HG03520 (cell line): Measurements from ENCODE around the gene MIER3.
"Not testable (repeated sequence)": the region's sequence is repeated elsewhere in the genome, so short reads cannot be mapped to it uniquely, and the experiment has no call there.

ENCODE experiments used
- ATAC-seq: cut with Tn5 transposase; IDR thresholded peaks from one replicate; pipeline ENCODE4 v1.9.1; 2021; ENCODE audit warnings: mild to moderate bottlenecking, moderate library complexity; ENCODE audit not compliant: unreplicated experiment

Gene MIER3, protein sequence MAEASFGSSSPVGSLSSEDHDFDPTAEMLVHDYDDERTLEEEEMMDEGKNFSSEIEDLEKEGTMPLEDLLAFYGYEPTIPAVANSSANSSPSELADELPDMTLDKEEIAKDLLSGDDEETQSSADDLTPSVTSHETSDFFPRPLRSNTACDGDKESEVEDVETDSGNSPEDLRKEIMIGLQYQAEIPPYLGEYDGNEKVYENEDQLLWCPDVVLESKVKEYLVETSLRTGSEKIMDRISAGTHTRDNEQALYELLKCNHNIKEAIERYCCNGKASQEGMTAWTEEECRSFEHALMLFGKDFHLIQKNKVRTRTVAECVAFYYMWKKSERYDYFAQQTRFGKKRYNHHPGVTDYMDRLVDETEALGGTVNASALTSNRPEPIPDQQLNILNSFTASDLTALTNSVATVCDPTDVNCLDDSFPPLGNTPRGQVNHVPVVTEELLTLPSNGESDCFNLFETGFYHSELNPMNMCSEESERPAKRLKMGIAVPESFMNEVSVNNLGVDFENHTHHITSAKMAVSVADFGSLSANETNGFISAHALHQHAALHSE

DNA sequence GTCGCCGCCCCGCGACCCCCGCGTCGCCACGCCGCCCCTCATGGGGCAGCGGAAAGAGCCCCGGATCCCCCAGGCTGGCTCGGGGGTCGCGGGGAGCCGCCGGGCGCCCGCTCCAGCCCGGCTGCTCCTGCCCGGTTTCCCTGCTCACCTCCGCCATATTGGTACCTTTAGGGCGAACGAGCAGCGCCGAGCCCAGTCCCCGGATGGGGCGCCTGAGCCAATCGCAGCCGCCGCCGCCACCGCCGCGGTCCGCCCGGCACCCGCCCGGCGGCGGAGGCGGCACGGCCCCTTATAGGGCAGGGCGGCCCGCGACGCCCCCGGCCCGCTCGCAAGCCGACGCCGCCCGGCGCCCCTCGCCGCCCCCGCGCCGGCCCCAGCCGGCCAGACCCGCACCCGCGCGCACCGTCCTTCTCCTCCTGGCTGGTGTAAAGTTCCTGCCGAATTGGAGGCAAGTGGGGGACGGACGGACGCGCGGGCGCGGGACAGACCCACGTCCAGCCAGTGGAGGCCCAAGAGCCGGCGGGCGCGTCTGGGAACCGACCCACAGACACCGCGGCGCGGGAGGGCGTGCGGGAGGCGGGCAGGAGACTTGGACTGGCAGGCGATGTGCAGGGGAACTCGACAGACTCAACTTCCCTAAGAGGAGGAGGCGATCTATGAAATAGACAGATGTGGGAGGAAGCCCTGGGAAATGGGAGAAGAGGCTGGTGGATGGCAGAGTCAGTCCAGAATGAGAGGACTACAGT lies at the start of gene MIER3:
MIER3 (minus strand) TSS at position 178 of the 746 bp plus-strand sequence; CDS start at position 157, 21 bp downstream.
- ATAC-seq, result peak; percentile 94

DNA sequence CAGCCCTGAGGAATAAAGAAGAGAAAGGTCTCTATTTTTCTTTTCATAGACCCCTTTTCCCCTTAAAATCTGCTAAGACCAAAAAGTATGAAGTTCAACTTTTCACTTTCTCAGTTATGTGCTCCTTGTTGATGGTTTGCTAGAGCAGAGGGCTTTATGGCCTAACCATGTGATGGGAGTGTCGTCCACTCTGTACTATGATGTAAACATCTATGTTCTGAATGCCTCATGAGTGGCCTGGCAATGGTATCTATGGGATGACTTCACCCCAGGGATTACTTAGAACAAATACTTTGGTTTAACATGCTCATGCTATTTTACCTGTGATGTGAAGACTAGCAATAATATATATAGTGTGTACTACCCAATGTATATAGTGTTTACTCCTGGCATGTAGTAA lies 43.7 kb upstream of the MIER3 start:
- no peak for ATAC-seq

DNA sequence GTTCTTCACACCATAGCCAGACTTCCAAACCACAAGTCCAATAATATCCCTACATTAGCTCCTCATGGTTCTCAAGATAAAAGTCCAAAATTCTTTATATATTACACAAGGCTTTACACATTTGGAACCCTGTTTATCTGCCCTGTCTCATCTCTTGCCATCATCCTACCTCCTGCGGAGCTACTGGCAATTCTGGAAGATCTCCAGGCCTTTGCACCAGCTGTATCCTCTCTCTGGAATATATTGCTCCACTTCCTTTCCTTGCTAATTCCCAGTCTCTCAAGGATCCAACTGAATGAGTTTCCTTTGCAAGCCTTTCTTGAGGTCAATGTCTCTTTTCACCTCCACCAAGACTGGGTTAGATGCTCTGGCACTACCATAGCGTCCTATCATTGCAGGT lies 41.3 kb upstream of the MIER3 start:
- no peak for ATAC-seq

DNA sequence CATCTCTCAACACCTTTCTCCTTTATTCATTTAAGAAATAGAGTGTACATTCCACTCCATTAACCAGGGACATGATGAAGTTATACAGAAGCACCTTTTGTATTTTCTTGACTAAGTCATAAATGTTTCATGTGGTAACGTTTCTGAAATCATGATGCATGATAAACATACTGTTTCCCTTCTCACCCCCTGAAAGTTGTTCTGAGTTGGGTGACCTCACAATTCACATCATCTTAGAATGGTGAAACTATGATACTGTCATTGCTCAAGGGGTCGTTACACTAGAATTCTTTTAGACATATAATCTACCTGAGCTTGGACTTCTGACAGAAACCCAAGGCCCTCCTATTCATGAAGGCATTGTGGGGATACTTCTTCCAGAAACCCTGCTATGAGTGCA lies 37.8 kb upstream of the MIER3 start:
- ATAC-seq, result no peak

DNA sequence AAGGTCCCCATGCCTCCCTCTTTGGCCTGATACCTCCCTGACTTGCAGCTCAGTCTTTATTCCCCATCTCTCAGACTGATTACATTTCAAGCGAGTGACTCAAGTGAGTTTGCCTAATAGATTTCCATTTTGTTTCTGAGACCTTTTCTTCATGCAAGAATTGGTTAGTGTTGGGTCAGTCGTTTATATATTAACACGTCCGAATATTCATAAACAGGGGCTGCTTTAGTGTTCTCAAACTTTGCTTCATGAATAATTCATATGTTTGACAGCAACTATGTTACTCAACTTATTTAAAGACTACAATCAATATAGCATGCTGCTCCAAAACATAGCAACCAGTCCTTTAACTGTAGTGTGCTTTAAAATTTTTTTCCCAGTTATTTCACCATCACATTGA lies 36.6 kb upstream of the MIER3 start:
- no peak for ATAC-seq

DNA sequence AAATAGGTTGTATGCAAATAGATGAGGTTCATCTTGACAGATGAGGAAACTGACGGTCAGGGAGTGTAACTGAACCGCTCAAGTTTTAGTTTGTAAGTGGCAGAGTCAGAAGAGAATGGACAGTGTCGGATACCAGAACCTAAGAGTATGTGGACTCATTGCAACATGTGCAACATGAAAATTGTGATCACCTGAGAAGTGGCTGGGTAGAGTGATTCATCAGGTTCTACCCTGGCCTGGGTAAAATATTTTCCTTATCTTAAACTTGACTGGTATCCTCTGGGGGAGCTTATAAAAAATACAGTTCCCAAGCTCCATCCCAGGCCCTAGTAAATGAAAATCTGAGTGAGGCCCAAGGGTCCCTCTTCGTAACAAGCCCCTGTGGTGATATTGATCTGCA lies 35.2 kb upstream of the MIER3 start:
- no peak for ATAC-seq

DNA sequence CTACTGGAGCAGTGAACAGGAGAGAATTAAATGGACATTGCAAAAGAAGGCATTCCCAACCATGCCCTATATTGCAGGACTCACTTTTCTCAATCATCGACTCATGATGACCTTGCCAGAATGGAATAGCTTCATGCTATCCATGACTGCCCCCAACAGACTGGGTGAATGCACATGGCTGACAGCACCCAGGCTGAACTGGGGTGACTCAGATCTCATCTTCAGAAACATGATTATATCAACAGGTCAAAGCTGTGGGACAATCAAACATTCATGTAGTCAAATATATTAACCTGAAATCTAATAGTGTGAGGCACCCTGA lies 34.7 kb upstream of the MIER3 start:
- ATAC-seq, result peak; percentile 28

DNA sequence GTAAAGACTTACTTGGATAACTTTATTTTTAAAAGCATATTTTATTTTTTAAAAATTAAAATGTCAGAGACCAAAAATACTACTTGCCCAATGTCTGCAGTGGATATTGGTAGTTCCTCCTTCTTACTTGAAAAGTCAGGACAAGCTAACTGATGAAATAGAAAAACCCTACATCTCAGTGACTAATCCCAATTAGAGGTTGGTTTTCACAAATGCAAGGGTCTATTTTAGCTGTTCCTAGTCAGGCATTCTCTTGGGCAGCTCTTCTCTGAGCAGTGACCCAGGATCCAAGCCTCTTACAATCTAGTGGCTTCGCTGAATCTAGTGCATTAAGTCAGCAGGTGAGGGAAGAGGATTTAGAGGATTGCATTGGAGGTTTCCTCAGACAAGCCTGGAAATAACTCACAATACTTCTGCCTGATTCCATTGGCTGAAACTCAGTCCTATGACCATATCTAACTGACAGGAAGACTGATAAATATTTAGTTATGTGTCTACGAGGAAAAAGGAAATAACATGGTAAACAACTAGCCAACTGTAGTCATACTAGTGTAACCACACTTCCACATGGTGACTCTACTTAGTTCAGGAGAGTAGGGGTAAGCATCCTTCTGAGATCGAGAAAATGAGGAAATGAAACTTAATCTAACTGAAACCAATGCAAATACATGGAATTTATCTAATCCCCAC lies 34.2 kb upstream of the MIER3 start:
- peak; percentile 39 for ATAC-seq

DNA sequence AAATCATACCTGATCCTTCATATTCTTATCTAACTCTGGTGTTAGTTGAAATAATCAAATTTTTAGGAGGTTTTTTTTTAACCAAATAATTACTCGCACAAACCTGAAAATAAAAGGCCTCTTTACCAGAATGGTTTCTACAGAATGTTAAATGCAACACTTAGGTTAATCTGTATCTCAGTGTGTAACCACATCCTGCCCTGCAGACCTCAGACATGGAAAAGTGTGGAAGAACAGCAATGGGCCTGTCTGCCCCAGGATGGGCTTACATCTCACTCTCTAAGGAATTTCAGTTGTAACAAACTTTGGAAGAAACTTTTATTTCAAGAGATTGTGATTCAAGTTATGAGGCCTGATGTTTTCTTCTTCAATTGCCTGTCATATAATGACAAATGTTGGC lies 32.5 kb upstream of the MIER3 start:
- ATAC-seq, result no peak

DNA sequence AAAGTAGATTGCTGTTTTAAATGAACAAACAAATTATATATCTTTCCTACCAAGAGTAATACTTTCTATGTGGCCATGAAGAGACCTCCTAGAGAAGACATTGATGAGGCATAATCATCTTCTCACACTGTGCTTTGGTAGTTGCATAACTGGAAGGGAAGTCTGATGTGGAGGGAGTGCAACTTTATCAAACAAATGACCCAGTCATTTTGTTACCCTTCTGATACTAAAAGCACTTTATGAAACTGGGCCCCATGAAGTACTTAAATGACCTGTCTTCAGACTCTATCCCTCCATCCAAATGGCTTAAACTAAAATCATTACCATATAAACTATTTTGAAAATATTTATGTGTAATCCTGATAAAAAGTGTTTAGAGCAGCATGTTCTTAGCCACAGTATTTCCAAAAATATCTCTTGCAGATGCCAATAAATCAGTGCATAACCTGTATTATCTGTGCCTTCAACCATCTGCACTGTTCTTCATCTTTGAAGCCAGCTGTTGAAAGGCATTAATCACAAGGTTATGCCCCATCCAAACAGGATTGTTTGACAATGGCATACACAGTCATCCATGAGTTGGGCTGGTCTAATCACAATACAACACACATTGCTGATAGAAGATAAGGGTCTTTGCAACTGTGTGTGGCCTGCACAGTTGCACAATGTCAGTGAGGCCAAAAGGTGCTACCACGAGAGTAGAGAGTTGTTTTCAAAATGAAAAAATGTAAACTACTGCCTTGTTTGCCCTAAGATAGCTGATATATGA lies 31.9 kb upstream of the MIER3 start:
- peak; percentile 48 for ATAC-seq

DNA sequence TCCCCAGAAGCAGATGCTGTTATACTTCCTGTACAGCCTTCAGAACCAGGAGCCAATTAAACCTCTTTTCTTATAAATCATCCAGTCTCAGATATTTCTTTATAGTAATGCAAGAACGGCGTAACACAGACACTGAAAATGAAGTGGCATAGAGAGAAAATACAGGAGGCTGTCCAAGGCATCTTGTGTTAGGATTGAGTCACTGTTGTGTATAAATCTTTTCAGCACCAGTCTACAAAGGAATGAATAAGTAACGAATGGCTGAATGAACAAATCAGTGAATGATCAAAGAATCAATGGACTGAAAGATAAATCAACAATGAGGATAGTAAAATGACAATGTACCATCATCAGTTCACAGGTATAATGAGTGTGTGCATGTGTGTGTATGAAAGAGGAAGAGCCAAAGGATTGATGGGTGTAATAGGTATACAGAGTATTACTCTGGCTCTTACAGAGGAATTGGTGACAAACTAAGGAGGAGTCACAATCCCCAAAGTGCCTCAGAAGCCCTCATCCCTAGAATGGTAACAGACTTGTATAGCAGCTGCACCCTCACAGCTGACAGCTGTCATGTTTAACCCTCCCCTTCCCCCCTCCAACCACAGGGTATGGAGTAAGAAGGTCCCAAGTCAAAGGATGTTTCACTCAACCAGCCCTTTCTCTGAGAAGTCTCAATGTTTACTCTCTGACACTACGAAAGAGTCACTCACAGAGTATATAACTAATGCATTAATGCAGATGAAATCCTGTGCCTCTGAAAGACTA lies 29.8 kb upstream of the MIER3 start:
- ATAC-seq, result no peak

DNA sequence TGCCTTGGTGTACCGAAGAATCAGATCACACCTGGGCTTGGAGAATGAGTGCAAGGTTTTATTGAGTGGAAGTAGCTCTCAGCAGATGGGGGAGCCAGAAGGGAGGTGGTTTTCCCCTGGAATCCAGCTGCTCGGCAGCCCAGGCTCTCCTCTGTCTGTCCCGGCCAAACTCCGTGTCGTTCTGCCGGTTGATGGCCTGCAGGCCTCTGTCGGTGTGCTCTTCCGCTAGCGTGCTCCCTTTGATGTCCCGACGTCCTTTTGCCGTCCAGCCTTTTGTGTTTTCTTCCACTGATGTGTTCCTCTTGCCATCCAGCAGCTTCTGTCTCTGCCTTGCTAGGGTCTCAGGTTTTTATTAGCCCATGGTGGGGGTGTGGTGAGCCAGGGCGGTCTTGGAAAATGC lies 28.0 kb upstream of the MIER3 start:
- no peak for ATAC-seq

DNA sequence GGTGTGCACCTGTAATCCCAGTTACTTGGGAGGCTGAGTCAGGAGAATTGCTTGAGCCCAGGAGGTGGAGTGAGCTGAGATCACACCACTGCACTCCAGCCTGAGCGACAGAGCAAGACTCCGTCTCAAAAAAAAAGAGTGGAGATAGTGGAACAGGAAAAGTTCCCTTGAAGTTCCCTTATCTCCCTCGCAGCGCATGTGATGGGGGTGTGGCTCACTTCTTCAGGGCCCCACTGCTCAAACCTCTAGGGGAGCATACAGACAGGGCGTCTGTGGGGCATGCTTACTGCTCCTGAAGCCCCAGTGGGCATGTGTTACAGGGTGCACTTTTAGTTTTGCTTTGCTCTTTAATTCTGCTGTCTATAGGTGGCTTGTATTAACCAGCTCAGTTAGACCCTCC lies 27.6 kb upstream of the MIER3 start:
- not testable (repeated sequence) for ATAC-seq

DNA sequence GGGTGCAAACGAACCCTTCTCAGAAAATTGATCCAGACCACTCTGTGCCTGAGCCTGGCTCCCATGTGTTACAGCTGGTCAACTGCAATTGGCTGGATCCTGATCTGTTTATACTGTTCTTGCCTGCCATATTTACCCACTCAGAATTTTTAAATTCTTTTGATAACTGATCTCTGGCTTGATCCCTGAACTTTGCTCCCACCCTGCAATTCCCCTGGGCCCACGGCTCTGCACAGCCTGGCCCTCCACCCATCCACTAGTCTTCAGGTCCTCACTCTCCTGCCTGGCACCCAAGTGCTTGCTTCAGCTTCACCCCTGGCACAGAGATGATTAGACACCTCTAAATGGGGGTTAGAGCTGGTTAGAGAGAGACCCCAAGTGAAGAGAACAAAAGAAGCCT lies 25.9 kb upstream of the MIER3 start:
- no peak for ATAC-seq

DNA sequence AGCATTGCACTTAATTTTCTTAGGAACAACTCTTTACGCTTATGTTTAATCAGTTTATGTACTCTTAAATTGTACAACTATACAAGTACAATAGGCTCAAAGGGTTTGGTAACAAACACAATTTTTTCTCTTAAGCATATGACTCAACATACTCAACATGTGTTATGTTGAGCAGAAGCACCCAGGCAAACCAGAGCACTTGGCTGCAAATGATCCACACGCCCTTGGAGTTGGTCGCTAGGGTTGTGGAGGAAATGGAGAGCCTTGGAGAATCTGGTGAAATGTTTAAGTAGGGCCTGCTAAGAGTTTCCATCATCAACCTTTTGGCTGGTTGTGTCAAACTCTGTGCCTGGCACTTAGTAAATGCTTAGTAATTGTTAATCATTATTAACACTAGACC lies 25.1 kb upstream of the MIER3 start:
- no peak for ATAC-seq

DNA sequence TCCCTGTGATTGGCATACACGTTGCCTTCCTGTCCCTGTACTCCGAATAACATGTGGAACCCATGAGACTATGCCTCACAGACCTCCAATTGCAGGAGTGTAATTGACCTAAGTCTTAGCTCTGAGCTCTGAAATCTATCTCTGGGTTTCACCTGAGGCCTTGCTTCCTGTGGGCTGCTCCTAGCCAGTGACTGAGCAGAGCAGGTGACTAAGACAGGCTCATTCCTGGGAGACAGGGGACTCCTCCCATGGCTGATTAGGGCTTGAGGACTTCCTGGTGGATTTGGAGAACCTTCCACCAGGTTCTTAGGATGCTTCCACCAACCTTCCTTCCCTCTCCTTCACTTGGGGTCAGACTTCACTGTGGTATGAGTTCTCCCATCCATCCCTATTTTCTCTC lies 22.3 kb upstream of the MIER3 start:
- ATAC-seq, result no peak

DNA sequence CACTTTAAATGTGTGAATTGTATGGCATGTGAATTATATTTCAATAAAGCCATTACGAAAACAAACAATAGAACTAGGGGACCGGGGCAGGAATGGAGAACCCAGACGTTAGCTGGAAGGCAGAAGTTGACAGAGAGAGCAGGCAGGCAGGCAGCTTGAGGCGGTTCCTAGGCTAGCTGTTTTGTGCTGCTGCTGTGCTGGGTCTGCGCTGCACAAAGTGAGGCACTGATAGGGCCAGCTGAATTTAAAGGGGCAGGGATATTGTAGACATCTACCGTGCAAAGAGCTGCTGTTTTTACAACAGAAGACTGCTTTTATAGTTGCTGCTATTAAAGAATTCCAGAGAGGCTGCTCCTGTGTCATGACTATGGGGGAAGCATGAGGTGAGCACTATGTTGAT lies 21.6 kb upstream of the MIER3 start:
- no peak for ATAC-seq

DNA sequence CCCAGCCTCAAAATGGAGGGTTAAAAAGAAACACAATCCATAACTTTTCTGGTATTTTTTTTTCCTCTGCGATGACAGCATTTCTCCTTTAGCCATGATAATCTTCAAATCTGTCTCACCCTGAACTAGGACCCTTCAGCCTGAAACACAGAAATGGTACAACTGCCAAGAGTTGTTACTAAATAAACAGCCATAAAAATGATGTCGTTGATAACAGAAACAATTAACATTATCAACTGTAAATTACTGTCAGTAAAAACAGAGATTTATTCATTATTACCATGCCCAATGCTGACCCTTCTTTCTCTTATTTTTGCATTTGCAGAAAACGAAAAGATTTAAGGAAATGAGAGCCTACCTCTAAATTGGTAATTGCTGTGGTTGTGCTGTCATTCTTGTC lies 19.4 kb upstream of the MIER3 start:
- ATAC-seq, result no peak

DNA sequence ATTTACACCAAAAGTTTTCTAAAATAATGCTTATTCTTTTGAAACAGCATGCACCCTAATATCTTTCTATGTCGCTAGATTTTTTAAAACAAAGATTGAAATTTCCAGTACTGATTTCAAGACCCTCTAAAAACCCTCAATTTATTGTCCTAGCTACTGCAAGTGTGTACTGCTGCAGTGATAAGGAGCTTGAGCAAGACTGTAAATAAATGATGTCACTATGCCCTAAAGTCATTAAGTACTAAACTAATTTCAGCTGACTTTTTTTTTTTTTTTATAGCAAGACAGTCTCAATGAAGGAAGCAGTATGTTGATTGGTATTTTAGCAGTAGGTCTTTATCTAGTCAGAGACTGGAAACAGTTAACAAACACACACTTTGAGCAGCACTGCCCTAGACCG lies 12.2 kb upstream of the MIER3 start:
- ATAC-seq, result no peak

DNA sequence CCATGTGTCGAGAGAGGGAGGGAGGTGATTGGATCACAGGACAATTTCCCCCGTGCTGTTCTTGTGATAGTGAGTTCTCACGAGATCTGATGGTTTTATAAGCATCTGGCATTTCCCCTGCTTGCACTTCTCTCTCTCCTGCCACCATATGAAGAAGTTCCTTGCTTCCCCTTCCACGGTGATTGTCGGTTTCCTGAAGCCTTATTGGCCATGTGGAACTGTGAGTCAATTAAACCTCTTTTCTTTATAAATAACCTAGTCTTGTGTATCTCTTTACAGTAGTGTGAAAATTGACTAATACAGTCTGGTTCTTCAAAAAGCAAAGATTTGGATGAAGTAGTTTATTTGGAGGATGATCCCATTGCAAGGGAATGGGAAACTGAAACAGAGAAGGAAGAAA lies 11.3 kb upstream of the MIER3 start:
- no peak for ATAC-seq
